ENCODE measurements around the gene KIF18B. TPM values are rescaled to one million over a fixed set of nuclear protein-coding genes. Genes with fewer than 3 reads are reported as not detected.

KIF18B gene
- total RNA-seq, 4 donors from 2014 or later = 0.30 to 0.66 TPM; not detected in 2

- Histone ChIP-seq H3K36me3 (no peaks in the 10 kb centered on the region), H3K27me3 (no peaks in the 10 kb centered on the region), H3K9me3 (no peaks in the 10 kb centered on the region), H3K4me1 (no peaks in the 10 kb centered on the region), H3K27ac (no peak overlapping the region), H3K4me3 (no peak overlapping the region)
- no peak for DNase-seq (ENCODE audit: low spot score in 2 of 2)
- WGBS, 2 donors = 91 to 100% methylated on average over 12 to 14 of the region's 15 CpGs
- TF ChIP-seq EP300 (IDR thresholded peaks at IDR 0.05) (no peak), CTCF (IDR thresholded peaks at IDR 0.05) (no peak), POLR2A (IDR thresholded peaks at IDR 0.05) (no peak)
These were observed 19.4 kb downstream of the KIF18B start for GRCh38 chr17:44928136-44928535.

- Histone ChIP-seq H3K4me1 (no peaks in the 10 kb centered on the region), H3K36me3 (no peaks in the 10 kb centered on the region), H3K9me3 (no peaks in the 10 kb centered on the region), H3K27me3 (no peaks in the 10 kb centered on the region), H3K4me3 (no peak overlapping the region), H3K27ac (no peak overlapping the region)
- 91 to 97% methylated on average over 3 of the region's 3 CpGs for WGBS, 2 donors
- TF ChIP-seq CTCF (IDR thresholded peaks at IDR 0.05) (no peak), POLR2A (IDR thresholded peaks at IDR 0.05) (no peak), EP300 (IDR thresholded peaks at IDR 0.05) (no peak)
- DNase-seq (ENCODE audit: low spot score in 2 of 2) = no peak
These were observed 19.9 kb downstream of the KIF18B start for GRCh38 chr17:44927696-44928095.

GRCh38 chr17:44926821-44927525, 20.6 kb downstream of the KIF18B start:
- Histone ChIP-seq H3K4me1 (no peaks in the 10 kb centered on the region), H3K9me3 (no peaks in the 10 kb centered on the region), H3K4me3 (no peak overlapping the region), H3K27ac (no peak overlapping the region), H3K27me3 (no peaks in the 10 kb centered on the region), H3K36me3 (no peaks in the 10 kb centered on the region)
- 91 to 92% methylated on average over 15 of the region's 15 CpGs for WGBS, 2 donors
- DNase-seq (ENCODE audit: low spot score in 2 of 2) = no peak
- no peak for TF ChIP-seq EP300 (IDR thresholded peaks at IDR 0.05)
- no peak for TF ChIP-seq CTCF (IDR thresholded peaks at IDR 0.05)
- TF ChIP-seq POLR2A (IDR thresholded peaks at IDR 0.05) = no peak

GRCh38 chr17:44925731-44926697, 21.6 kb downstream of the KIF18B start:
- Histone ChIP-seq H3K4me1 (peaks cover 0 to 8% (median 0%) of the 10 kb centered on the region in 4 donors), H3K9me3 (no peaks in the 10 kb centered on the region), H3K27me3 (no peaks in the 10 kb centered on the region), H3K36me3 (no peaks in the 10 kb centered on the region), H3K4me3 (no peak overlapping the region), H3K27ac (no peak overlapping the region)
- 91 to 93% methylated on average over 18 of the region's 18 CpGs for WGBS, 2 donors
- TF ChIP-seq POLR2A (IDR thresholded peaks at IDR 0.05) = no peak
- TF ChIP-seq CTCF (IDR thresholded peaks at IDR 0.05) = no peak
- no peak for TF ChIP-seq EP300 (IDR thresholded peaks at IDR 0.05)
- no peak for DNase-seq (ENCODE audit: low spot score in 2 of 2)

GRCh38 chr17:44924107-44924544, 23.4 kb downstream of the KIF18B start:
- Histone ChIP-seq H3K9me3 (no peaks in the 10 kb centered on the region), H3K27ac (no peak overlapping the region), H3K4me1 (peaks cover 0 to 27% (median 9%) of the 10 kb centered on the region in 4 donors), H3K4me3 (no peak overlapping the region), H3K27me3 (no peaks in the 10 kb centered on the region), H3K36me3 (no peaks in the 10 kb centered on the region)
- TF ChIP-seq CTCF (IDR thresholded peaks at IDR 0.05) = no peak
- TF ChIP-seq EP300 (IDR thresholded peaks at IDR 0.05) = no peak
- TF ChIP-seq POLR2A (IDR thresholded peaks at IDR 0.05) = no peak
- DNase-seq (ENCODE audit: low spot score in 2 of 2) = no peak
- WGBS, 2 donors = 75 to 78% methylated on average over 9 of the region's 9 CpGs

Measured in tibial nerve (tissue), 4 donors.